GM08714 (cell line): ENCODE data around the gene MPRIP.

Source experiments
- H3K4me3 ChIP-seq: fragments of 200-500 bp; sonication (Bioruptor generic); 2 replicates; pipeline ENCODE4 v1.5.1; 2014; ENCODE audit warnings: mild to moderate bottlenecking, low read length, inconsistent platforms
- ZNF274 ChIP-seq: IDR thresholded peaks from 2 replicates; pipeline ENCODE4 v1.6.1; 2012; ENCODE audit warnings: mild to moderate bottlenecking, low read depth, low read length

Gene MPRIP

DNA sequence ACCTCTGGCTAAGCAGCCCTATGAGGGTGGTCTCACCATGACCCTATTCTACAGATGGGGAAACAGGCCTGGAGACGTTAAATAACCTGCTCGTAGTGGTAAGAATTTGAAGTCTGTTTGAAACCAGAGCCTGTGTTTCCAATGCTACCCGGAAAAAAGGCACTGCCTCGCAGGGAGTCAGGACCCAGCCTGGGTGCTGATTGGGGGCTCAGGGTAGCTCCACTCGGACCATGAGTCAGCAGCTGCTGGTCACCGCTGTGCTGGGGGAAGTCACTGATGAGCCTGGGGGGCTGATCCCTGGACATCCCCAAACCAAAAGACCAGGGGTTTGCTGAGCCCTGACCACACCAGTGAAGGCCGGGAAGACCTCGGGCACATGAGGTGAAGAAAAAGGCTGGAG, 173.3 kb downstream of the MPRIP start:
- H3K4me3 ChIP-seq = no peak overlapping the region
- TF ChIP-seq ZNF274 = no peak

DNA sequence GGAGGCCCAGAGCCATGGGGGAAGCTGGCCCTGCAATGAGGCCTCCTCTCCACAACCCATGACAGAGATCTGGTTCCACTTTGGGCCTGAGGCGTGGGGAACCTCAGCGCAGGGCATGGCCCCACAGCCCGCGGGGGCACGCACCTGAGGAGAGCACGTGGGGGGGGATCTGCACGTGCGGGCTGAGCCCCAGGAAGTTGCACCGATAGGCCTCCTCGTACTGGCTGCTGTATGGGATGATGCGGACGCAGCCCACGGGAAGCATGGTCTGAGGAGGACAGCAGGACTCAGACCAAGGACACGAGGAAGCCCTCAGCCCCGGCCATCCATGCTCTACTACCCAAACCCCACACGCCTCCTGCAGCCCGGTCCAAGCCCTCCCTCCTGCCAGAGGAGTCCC, 174.0 kb downstream of the MPRIP start:
- no peak overlapping the region for H3K4me3 ChIP-seq
- no peak for TF ChIP-seq ZNF274

DNA sequence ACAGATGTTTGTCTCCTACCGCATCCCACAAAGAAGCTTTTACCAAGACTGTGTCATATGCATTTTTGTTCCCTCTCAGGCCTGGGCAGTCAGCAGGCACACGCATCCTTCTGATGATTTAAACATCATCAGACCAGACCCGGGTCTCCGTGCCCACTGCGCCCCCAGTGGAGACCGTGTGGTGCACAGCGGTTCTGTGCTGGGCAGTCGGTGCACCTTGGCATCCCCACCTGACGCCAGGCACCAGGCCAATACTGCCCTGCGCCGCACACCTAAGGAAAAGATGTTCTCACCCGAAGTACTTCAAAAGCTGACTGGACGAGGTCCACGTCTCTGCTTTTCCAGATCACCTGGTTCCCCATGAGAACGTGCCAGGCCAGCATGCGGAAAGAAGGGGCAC, 174.5 kb downstream of the MPRIP start:
- TF ChIP-seq ZNF274 = no peak
- no peak overlapping the region for H3K4me3 ChIP-seq

DNA sequence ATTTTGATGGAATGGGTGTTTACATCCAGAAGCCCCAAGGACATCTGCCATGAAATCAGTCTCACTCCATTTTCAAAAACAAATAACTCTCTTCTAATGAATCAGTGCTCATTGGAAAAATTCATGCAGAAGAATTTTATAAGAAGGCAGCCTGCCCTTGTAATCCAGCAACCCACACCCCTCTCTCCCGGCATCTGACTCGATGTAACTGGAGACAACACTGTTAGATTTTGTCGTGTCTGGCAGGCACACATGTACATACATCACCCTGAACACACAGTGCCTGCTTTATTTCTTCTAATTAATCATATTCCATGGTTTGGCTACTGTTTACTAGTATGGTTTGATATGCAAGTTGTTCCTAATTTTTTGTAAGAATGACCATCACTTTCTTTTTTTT, 175.7 kb downstream of the MPRIP start:
- no peak overlapping the region for H3K4me3 ChIP-seq
- no peak for TF ChIP-seq ZNF274

DNA sequence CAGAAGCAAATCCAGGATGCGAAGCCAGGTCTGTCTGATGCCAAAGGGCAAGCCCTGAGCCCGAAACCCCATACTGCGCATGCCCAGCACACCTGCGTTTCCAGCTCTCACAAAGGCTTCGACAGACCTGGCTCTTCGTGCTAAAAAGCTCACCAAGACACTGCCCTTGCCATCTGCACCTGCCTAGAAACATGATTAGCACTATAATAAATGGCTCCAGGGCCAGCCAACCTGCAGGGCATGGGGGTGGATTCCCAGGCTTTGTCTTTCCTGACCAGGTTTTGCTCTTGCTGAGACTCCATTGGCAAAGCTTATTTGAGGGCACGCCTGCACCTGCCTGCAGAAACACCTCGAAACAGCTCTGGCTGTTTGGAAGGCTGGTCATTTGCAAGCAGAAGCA, 178.3 kb downstream of the MPRIP start:
- TF ChIP-seq ZNF274 = no peak
- no peak overlapping the region for H3K4me3 ChIP-seq

DNA sequence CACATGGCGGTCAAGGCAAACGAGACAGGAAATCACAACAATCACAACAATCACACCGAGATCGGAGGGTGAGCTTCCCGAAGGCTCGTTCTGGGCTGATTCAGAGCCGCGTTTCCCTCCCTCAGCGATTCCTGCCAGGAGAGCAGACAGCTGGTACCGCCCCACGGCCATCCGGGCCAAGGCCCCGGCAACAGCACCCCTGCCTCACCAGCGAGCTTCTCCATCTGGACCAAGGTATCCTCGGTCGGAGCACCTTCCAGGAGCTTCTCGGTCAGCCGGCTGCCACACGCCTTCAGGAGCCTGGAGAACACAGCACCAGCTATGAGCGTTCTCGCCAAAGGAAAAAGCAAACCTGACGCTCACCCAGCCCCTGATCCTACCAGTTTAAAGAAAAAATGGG, 179.1 kb downstream of the MPRIP start:
- TF ChIP-seq ZNF274 = no peak
- no peak overlapping the region for H3K4me3 ChIP-seq

DNA sequence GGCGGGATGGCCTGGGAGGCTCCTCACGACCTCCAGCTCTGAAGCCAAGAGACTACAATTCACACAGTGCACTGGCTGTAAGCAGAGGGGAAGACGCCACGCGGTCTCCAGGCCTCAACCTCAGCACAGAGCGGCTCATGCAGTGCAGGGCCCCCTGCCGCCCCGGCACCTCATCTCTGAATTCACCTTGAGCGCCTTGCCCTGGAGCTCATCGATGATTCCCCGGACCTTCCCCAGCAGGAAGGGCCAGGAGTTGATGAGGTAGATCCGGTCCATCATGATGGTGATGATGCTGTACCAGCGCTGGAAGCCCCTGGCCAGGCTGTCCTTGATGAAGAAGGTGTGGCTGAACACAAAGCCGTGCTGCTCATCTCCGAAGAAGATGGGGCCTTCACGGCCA, 181.5 kb downstream of the MPRIP start:
- H3K4me3 ChIP-seq = no peak overlapping the region
- TF ChIP-seq ZNF274 = no peak

DNA sequence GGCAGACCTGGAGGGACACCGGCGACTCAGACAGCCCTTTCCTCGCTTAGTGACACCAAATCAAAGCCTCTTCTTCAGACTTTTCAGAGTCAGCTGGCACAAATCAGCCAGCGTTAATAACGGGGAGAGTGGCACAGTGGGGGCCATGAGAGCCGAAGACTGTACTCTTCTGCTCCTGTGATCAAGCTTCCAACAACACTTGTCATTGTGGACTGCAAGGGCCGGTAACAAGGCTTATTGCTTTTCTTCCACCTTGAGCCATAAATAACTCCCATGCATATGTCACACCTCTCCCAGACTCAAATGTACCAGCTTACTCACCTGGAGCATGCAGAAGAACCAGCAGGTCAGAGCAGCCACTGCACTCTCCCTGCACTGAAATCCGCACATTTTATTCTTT, 181.9 kb downstream of the MPRIP start:
- no peak for TF ChIP-seq ZNF274
- no peak overlapping the region for H3K4me3 ChIP-seq

DNA sequence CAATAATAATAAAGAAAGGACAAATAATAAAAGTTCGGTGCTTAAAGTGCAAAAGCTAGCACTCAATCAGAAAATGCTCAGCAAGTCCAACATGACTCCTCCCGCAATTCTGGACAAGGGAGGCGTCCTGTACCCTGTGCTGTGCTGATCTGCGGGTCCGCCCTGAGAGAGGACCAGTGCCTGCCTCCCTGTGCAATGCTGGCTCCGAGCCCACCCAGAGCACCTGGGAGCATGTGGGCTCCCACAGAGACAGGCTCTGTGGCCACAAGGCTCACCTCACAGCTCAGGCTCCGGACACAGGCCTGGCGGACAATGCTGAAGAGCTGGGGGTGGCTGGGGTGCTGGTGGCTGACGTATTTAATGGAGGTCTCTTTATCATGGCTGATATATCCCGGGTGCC, 183.6 kb downstream of the MPRIP start:
- TF ChIP-seq ZNF274 = no peak
- H3K4me3 ChIP-seq = no peak overlapping the region

DNA sequence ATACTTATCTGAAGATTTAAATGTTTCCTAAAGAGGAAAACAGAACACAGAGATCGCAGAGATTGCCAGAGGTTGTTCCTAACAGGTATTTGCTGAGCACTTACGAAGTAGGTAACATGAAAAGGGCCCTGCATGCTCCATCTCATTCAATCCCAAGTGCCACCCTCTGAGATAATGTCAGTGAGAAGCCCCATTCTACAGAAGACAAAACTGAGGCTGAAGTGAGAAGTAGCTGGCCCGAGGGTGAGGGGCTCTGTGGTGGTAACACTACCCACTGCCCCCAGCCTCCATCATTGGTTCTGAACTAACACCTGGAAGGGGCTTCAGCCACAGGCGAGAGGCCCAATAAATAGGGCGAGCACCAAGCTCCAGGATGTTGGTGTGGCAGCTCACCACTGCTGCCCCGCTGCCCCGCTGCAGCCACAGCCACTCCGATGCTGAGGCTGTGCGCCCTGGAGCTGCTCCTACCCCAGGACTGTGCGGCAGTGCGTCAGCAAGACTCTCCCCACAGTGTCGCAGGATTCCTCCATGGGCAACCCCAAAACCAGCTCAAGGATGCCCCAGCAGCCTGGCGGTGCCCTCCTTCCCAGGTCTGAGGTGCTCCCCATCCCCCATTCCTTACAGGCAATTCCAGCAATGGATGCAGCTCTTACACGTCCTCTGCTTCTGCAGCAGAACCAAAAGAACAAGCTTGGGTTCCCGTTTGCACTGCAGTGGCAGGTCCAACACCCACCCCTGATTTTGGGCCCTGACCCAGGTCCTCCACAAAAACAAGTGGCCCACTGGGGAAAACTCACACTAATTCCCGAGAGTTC, 184.4 kb downstream of the MPRIP start:
- TF ChIP-seq ZNF274 = no peak
- no peak overlapping the region for H3K4me3 ChIP-seq

DNA sequence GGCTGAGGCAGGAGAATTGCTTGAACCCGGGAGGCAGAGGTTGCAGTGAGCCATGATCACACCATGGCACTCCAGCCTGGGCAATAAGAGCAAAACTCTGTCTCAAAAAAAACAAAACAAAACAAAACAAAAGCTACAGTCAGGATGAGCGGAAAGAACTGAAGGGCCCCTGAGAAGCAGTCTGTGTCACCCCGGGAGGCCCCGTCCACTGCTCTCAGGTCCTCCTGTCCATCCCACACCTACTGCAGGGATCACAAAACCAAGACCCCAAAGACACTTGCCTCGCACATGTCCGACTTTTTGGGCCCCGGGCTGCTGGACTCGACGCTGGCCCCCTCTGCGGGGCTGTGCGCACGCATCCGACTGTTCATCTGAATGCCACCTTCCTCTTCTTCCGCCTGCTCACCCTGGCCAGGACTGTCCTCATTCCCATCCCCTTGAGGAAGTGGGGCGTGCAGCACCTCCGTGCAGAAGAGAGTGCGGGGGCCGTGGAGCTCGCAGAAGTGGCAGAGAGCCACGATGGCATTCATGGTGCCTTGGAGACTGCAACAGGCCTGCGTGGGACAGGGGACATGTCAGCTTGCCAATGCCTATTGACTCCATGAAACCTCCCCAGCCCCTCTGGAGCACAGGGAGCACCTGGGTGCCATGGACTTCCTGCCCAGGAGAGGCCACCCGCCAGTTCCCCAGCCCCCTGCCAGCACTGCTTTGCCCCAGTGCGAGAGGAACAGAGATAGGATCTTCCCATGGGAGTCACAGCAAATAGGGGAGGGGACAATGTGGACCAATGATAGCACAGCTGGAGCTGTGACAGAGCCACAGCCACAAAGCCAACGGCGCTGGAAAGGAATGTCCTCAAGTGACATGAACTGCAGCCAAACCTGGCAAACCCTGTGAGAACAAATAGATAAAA, 185.6 kb downstream of the MPRIP start:
- no peak for TF ChIP-seq ZNF274
- H3K4me3 ChIP-seq = no peak overlapping the region

DNA sequence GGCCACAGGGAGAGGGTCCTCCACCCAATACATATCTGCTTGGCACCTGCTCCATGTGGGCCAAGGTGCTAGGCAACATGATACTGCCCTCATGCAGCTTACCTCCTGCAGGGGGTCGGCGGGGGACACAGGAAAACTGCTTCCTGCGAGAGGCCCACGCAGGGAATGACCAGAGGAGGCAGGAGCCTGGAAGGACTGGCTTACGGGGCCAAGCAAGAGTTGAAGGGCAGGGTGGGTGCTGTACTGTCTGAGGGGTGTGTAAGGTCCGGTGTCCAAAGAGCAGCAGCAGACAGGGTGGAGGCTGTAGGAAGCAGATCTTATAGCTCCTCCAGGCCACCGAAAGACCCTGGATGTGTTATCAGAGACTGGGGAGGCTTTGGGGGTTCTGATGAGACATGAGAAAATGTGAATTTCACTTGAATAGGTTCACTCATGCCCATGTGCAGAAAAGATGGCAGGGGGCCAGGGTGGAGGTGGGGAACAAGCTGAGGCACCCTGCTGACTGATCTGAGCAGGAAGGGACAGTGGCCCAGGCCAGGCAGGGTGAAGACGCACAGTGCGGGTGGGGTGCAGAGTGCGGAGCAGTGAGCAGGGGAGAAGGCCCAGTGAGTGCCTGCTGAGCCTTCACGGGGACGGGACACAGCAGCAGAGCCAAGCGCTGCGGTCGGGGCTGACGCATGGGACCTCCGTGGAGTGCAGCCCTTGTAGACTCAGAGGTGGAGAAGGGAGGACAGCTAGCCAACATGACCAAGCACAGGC, 186.4 kb downstream of the MPRIP start:
- no peak for TF ChIP-seq ZNF274
- no peak overlapping the region for H3K4me3 ChIP-seq

DNA sequence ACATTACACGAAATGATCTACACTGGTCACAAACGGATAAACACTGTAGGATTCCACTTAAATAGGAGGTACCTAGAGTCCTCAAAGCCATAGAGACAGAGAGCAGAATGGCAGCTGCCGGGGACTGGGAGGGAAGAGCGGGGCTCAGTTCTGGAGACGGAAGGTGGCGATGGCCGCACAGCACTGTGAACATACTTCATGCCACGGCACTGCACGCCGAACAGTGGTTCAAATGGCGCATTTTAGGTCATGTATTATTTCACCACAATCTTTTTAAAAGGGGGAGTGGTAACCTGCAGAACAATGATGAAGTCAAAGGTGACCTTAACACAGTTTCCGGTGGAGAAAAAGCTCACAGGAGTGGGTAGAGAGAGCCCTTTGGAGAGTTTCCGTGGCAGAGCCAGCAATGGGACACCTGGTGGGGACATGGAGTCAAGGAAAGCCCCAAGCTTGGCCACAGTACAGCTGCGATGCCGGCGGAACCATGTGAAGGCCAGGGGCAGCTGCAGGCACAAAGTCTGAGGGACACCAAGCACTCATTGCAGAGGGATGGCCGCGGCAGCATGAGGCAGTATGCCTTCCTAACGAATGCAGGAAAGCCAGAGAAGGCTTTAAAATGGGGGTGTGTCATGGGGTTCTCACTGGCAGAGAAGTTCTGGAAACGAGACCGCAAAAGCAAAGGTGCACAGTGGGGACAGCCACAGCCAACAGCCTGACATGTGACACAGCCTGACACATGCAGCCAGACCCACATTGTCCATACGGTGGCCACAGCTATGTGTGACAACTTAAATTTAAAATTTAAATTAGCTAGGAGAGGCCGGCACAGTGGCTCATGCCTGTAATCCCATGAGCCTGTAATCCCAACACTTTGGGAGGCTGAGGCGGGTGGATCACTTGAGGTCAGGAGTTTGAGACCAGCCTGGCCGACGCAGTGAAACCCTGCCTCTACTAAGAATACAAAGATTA, 187.4 kb downstream of the MPRIP start:
- H3K4me3 ChIP-seq = no peak overlapping the region
- no peak for TF ChIP-seq ZNF274
